Measurements from ENCODE around the gene FLCN. TPM values are rescaled to one million over a fixed set of nuclear protein-coding genes. Genes with fewer than 3 reads are reported as not detected.

The FLCN gene
- total RNA-seq, 1 experiment from 2014 or later: 35.3 TPM

DNA sequence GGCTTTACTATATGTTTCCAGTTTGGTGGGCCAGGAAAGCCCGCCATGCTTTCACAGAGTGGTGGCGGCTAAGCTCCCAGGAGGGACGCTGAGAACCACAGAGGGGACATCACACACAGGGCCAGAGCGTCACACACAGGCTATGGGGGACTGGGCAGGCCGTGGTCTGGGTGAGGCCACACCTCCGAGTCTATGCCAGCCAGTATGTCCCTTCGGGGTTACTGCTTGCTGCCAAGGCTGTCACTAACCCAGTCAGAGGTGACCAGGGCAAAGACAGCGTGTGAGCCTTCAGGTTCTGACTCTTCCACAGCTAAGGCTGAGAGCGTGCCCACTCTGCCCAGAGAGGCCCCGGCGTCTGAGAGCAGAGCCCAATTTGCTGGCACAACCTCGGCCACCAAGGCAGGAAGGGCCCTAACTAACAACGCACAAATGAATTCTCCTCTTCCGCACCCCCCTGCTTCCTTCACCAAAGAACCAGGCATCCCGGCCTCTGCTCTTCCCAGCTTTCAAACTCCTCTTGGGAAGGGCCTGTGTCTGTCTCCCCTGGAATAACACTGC lies 33.7 kb downstream of the FLCN start:
- no peak overlapping the region for H3K27ac Mint-ChIP-seq (ENCODE audit: unreplicated experiment)
- CTCF ChIA-PET: no interaction called here
- no TSS peak for BruUV-seq (replicated peaks)
- TF ChIP-seq, protein P1, sequence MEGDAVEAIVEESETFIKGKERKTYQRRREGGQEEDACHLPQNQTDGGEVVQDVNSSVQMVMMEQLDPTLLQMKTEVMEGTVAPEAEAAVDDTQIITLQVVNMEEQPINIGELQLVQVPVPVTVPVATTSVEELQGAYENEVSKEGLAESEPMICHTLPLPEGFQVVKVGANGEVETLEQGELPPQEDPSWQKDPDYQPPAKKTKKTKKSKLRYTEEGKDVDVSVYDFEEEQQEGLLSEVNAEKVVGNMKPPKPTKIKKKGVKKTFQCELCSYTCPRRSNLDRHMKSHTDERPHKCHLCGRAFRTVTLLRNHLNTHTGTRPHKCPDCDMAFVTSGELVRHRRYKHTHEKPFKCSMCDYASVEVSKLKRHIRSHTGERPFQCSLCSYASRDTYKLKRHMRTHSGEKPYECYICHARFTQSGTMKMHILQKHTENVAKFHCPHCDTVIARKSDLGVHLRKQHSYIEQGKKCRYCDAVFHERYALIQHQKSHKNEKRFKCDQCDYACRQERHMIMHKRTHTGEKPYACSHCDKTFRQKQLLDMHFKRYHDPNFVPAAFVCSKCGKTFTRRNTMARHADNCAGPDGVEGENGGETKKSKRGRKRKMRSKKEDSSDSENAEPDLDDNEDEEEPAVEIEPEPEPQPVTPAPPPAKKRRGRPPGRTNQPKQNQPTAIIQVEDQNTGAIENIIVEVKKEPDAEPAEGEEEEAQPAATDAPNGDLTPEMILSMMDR (IDR thresholded peaks at IDR 0.05; ENCODE audit: unreplicated experiment): no peak
- H3K9me3 Mint-ChIP-seq (ENCODE audit: low read depth, unreplicated experiment): no peaks in the 10 kb centered on the region
- intact Hi-C loops (cut with micrococcal nuclease; ENCODE audit: unreplicated experiment): no loop called here
- no peak overlapping the region for H3K4me3 Mint-ChIP-seq (ENCODE audit: low read depth, unreplicated experiment)
- H3K36me3 Mint-ChIP-seq (ENCODE audit: insufficient read depth, unreplicated experiment): peaks cover 30% of the 10 kb centered on the region
- DNase-seq: no peak
- H3K27me3 Mint-ChIP-seq (ENCODE audit: unreplicated experiment): no peaks in the 10 kb centered on the region
- H3K4me1 Mint-ChIP-seq (ENCODE audit: low read depth, unreplicated experiment): no peaks in the 10 kb centered on the region

DNA sequence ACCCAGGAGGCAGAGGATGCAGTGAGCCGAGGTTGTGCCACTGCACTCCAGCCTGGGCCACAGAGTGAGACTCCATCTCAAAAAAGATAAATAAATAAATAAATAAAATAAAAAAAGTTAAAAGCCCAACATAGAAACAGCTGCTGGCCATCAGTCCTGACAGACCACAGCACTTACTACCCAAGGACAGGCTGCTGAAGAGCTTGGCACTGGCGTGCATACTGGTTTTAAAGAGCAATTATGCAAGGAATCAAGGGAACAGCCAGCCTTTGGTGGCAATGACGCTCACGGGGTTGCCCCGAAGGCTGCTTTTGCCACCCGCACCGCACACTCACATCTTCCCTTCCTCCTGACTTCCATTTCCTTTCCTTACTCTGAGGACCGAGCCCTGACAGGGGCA lies 35.1 kb downstream of the FLCN start:
- no TSS peak for BruUV-seq (replicated peaks)
- peaks cover 36% of the 10 kb centered on the region for H3K36me3 Mint-ChIP-seq (ENCODE audit: insufficient read depth, unreplicated experiment)
- no peaks in the 10 kb centered on the region for H3K27me3 Mint-ChIP-seq (ENCODE audit: unreplicated experiment)
- no peak for DNase-seq
- no peak overlapping the region for H3K4me3 Mint-ChIP-seq (ENCODE audit: low read depth, unreplicated experiment)
- no peaks in the 10 kb centered on the region for H3K4me1 Mint-ChIP-seq (ENCODE audit: low read depth, unreplicated experiment)
- no peaks in the 10 kb centered on the region for H3K9me3 Mint-ChIP-seq (ENCODE audit: low read depth, unreplicated experiment)
- H3K27ac Mint-ChIP-seq (ENCODE audit: unreplicated experiment): no peak overlapping the region
- TF ChIP-seq, protein P1 (IDR thresholded peaks at IDR 0.05; ENCODE audit: unreplicated experiment): no peak
- CTCF ChIA-PET: no interaction called here
- intact Hi-C loops (cut with micrococcal nuclease; ENCODE audit: unreplicated experiment): no loop called here

DNA sequence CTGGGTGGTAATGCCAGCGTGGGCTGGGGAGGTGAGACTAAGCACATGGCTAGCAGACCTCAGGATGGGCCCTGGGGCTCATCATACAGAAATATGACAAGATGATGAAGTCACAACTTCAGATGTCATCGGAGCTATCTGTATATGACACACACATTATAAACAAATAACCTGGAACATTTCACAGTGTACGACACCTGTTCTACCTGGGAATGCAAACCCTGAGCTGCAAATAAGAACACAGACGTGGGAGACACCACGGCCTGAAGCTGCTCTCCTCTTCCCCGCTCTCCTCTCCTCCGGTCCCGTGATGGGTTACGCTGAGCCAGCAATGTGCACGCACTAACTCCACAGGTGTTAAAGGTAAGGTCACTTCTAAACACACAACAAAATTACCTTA lies 35.7 kb downstream of the FLCN start:
- BruUV-seq (replicated peaks): no TSS peak
- no peaks in the 10 kb centered on the region for H3K27me3 Mint-ChIP-seq (ENCODE audit: unreplicated experiment)
- no peaks in the 10 kb centered on the region for H3K9me3 Mint-ChIP-seq (ENCODE audit: low read depth, unreplicated experiment)
- H3K4me1 Mint-ChIP-seq (ENCODE audit: low read depth, unreplicated experiment): no peaks in the 10 kb centered on the region
- no peak overlapping the region for H3K4me3 Mint-ChIP-seq (ENCODE audit: low read depth, unreplicated experiment)
- H3K27ac Mint-ChIP-seq (ENCODE audit: unreplicated experiment): no peak overlapping the region
- H3K36me3 Mint-ChIP-seq (ENCODE audit: insufficient read depth, unreplicated experiment): peaks cover 29% of the 10 kb centered on the region
- TF ChIP-seq, protein P1 (IDR thresholded peaks at IDR 0.05; ENCODE audit: unreplicated experiment): no peak
- intact Hi-C loops (cut with micrococcal nuclease; ENCODE audit: unreplicated experiment): no loop called here
- no peak for DNase-seq
- CTCF ChIA-PET: no interaction called here

DNA sequence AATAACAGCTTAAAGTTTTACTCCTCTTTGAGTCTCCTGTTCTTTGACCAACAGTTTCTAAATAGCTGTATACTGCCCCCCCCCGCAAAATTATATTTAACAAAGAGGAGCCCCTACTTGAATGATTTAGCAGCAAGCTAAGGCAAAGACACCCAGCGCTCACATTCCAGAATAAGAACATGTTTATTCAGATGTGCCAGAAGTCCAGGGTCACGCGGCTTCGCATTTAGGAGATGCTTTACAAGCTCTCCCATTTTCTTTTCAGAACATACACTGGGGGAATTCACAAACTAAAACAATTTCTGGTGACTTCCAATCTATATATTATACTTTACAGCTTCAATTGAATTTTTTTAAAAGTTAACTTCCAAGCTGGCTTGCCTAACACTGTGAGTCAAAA lies 36.1 kb downstream of the FLCN start:
- Mint-ChIP-seq H3K9me3 (ENCODE audit: low read depth, unreplicated experiment) (no peaks in the 10 kb centered on the region), H3K27me3 (ENCODE audit: unreplicated experiment) (no peaks in the 10 kb centered on the region), H3K4me1 (ENCODE audit: low read depth, unreplicated experiment) (no peaks in the 10 kb centered on the region), H3K27ac (ENCODE audit: unreplicated experiment) (no peak overlapping the region), H3K36me3 (ENCODE audit: insufficient read depth, unreplicated experiment) (peaks cover 25% of the 10 kb centered on the region), H3K4me3 (ENCODE audit: low read depth, unreplicated experiment) (no peak overlapping the region)
- no TSS peak for BruUV-seq (replicated peaks)
- intact Hi-C loops (cut with micrococcal nuclease; ENCODE audit: unreplicated experiment): no loop called here
- CTCF ChIA-PET: no interaction called here
- TF ChIP-seq, protein P1 (IDR thresholded peaks at IDR 0.05; ENCODE audit: unreplicated experiment): no peak
- DNase-seq: no peak

Measured in Calu3 (cell line).